HG03469 (cell line): ENCODE measurements around the gene SENP6.

Experiments used
- ATAC-seq: cut with Tn5 transposase; IDR thresholded peaks from one replicate; pipeline ENCODE4 v1.9.1; 2021; ENCODE audit warnings: mild to moderate bottlenecking, moderate library complexity, moderate number of reproducible peaks; ENCODE audit not compliant: unreplicated experiment

Gene SENP6

DNA sequence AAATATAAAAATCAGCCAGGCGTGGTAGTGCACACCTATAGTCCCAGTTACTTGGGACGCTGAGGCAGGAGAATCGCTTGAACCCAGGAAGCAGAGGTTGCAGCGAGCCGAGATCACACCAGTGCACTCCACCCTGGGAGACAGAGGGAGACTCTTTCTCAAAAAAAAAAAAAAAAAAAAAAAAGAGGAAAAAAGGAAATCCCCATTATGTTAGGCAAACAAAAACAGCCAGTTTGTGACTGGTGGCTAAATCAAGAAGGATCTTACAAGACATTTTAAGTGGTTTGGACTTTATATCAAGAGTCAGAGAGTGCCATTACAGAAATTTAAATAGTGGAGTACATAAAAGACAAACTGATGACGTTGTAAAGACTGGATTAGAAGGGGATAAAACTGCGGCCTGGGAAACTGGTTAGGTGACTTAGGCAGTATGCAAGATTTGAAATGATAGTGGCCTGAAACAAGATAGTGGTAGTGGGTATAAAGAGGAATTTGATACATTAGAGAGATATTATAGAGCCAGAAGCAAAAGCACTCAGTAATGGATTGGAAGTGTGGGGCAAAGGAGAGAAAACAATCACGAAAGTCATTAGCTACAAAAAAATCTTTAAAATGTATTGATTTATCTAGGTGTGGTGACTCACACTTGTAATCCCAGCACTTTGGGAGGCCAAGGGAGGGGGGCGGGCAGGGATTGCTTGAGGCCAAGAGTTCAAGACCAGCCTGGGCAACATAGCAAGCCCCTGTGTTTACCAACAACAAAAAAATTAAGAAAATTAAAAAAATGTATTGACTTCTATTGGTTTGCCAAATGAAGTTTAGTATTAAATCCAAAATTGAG is 145.7 kb downstream of the SENP6 start:
- ATAC-seq = no peak

DNA sequence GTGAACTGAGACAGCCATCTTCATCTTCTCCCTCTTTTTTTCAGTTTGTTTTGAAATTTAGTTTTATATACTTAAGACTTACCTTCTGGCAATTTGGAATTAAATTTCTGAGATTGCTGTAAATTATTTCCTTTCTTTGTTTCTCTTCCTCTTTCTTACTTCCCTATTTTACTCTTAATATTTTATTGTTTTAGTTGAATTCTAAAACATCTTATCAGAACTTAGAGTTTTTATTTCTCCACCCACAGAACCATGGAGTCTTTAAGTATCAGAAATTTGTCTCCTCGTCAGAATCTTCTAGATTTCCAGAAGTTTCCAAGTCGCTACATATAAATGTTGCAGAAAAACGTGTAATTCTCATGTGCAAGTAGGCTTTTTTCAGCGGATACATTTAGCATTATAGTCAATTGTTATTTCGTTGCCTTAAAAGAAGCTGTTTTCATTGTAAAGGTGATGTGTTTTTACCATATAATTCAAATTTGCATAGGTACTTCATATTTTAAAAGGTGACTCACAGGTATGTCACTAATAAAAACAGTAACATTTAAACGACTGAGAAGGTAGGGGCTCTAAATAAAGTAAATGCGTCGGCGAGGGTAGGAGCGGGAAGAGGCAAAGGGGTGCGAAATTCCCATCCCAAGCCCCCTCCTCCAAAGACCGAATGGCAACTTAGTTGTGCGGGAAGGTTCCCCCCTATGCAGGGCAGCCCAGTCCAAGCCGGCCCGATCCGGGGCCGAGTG is 146.5 kb downstream of the SENP6 start:
- no peak for ATAC-seq

GRCh38 chr6:75748743-75749538 is 147.3 kb downstream of the SENP6 start, which contains the start of gene MYO6:
Gene MYO6, plus strand, starts transcription at chr6:75749239. Its CDS starts 68,309 bp downstream, at chr6:75817548.
- ATAC-seq = peak; percentile 62

DNA sequence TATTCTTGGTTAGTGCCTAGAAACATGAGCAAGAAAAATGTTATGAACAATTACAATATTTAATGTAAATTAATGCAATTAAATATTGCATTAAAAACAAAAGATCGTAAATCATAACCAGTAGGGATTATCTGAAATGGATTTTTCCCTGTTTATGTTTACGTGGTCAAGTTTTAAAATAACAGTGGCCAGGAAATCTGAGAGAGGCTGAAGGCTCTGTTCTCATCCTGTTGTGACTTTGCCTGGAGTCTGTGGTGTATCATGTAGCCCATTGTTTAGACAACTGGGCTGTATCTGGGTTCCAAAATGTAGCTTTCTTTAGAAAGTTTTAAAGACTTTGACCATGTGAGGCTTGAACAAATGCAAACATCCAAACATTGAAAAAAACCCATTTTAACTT is 149.8 kb downstream of the SENP6 start:
- no peak for ATAC-seq

DNA sequence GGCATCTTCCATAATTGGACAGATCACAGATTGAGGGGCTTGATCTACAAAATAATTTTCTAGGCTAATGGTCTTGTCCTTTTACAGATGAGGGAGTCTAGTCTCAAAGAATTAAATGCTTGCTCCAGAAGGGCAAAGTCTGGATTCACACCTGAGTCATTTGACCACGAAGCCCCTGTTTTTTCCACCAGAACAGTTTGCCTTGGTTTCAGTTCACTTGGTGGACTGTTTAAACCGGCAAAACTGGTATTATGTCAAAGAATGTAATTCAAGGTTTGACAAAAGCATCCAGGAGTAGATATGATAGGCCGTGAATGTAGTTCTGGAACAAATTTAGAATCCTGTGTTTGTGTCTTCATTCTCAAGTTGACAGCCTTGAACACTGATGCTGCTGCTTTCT is 150.7 kb downstream of the SENP6 start:
- ATAC-seq = no peak

- ATAC-seq = no peak
These were observed 154.0 kb downstream of the SENP6 start for GRCh38 chr6:75755704-75756103.

- ATAC-seq = no peak
These were observed 155.6 kb downstream of the SENP6 start for GRCh38 chr6:75757295-75757694.

DNA sequence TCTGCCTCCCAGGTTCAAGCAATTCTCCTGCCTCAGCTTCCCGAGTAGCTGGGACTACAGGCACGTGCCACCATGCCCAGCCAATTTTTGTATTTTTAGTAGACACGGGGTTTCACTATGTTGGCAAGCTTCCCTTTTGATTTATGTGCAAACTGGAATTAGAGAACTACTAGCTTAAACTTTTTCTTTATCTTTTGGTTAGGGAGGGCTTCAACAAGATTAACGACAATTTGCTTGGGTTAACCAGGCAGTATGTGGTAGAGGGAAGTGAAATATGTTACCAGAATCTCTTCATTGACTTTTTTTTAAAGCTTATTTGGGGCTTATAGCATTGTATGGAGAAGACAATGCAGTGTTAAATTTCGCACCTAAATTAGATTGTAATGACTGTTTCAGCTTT is 156.4 kb downstream of the SENP6 start:
- ATAC-seq = no peak

DNA sequence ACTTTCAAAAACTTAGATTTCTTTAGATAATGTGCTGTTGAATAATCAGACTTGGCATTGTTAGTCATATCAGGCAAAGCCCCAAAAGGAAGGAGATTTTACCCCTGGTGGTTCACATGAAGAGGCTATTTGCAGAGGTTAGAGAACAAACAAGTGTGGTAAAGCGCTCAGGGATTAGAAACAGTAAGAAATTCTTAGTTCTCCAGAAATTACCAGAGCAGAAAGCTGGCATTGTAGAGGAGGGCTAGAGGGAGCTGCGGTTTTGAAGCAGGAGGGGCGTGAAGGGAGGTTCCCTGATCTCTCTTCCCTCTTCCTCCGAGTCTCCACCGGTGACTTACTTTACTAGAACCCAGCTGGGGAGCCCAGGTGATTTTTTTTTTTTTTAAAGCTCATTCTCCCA is 157.5 kb downstream of the SENP6 start:
- no peak for ATAC-seq

GRCh38 chr6:75760320-75760719 is 158.6 kb downstream of the SENP6 start:
- no peak for ATAC-seq

DNA sequence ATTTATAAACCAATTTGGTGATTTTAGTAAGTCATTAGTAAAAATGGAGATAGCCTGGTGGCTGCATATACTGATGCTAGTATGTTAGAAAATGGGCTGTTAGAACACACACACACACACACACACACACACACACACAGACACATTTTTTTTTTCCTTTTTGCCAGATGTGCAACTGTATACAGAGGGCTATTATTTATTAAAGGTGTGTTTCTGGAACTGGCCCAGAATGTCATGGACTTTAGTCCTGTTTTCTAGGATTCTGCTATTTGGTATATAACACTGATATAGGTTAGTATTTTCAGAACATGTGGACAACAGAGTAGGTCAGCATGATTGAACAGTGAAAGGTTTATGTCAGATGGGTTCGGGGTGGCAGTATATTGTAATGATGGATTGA is 159.8 kb downstream of the SENP6 start:
- ATAC-seq = no peak

DNA sequence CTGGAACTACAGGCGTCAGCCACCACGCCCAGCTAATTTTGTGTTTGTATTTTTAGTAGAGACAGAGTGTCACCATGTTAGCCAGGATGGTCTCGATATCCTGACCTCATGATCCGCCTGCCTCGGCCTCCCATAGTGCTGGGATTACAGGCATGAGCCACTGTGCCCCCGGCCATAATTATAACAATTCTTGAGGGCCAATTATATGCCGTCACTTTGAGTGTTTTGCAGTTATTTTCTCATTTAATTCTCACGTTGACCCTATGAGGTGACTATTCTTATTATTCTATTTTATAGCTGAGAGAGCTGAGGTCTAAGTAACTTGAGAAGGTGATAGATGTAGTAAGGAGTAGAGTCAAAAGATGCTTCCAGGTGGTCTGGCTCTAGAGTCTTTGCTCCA is 160.4 kb downstream of the SENP6 start:
- ATAC-seq = no peak

DNA sequence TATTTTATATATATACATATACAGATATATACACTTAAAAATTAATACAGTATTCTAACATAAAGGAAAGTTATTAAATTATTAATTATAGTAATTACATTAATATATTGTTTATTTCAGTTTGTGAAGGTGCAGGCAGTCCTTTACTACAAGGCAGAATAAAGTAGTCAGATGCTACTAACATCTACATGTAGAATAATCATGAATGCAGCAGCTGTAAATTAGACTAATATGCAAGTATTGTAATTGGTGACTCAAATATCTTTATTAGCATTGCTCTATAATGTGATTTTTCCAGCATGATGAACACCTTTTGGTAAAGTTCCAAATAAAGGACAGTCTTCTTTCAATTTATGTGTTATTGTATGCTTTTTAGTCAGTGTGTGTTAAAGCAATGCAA is 164.7 kb downstream of the SENP6 start:
- no peak for ATAC-seq
